Measurements from ENCODE around the gene MGAT5. TPM values are rescaled to one million over a fixed set of nuclear protein-coding genes. Genes with fewer than 3 reads are reported as not detected.

Gene MGAT5
- total RNA-seq, 4 donors from 2014 or later, result 32.4 to 65.9 (median 46.6) TPM

GRCh38 chr2:134323777-134324176 lies 69.9 kb downstream of the MGAT5 start:
- Histone ChIP-seq H3K4me1 (peaks cover 2 to 29% (median 5%) of the 10 kb centered on the region in 3 donors), H3K27me3 (no peaks in the 10 kb centered on the region), H3K27ac (no peak overlapping the region), H3K9me3 (no peaks in the 10 kb centered on the region), H3K36me3 (peaks cover 0 to 13% of the 10 kb centered on the region in 2 donors), H3K4me3 (no peak overlapping the region)
- WGBS, 2 donors (ENCODE audit: low coverage in 1 of 2), result 79 to 83% methylated on average over 1 of the region's 1 CpG
- TF ChIP-seq POLR2AphosphoS5 (IDR thresholded peaks at IDR 0.05) (no peak), EP300 (IDR thresholded peaks at IDR 0.05) (no peak), CTCF (IDR thresholded peaks at IDR 0.05) (no peak), POLR2A (IDR thresholded peaks at IDR 0.05) (no peak)
- no peak for ATAC-seq

DNA sequence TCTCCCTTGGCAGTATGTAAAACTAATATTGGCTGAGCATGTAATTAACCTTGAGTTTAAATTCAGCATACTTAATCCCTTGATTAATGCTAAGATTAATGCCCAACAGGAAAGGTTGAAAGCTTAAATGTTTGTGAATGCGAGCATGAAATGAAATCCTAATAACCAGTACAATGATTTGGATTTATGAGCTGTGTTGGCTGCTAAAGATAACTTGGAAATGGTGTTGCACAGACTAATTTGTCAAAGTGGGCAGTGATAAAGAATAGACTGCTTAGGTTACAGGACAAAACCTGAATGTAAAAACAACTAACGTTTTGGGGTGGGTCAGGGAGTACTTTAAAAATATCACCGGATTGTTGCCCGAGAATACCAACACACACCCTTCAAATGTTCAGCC lies 70.6 kb downstream of the MGAT5 start:
- Histone ChIP-seq H3K9me3 (no peaks in the 10 kb centered on the region), H3K27ac (peak overlapping the region in 1 of 4 donors; percentile 18), H3K4me1 (peaks cover 2 to 29% (median 5%) of the 10 kb centered on the region in 3 donors), H3K27me3 (no peaks in the 10 kb centered on the region), H3K4me3 (no peak overlapping the region), H3K36me3 (peaks cover 0 to 13% of the 10 kb centered on the region in 2 donors)
- 25 to 37% methylated on average over 4 of the region's 4 CpGs for WGBS, 2 donors (ENCODE audit: low coverage in 1 of 2)
- no peak for ATAC-seq
- TF ChIP-seq POLR2AphosphoS5 (IDR thresholded peaks at IDR 0.05) (no peak), CTCF (IDR thresholded peaks at IDR 0.05) (no peak), EP300 (IDR thresholded peaks at IDR 0.05) (no peak), POLR2A (IDR thresholded peaks at IDR 0.05) (no peak)

DNA sequence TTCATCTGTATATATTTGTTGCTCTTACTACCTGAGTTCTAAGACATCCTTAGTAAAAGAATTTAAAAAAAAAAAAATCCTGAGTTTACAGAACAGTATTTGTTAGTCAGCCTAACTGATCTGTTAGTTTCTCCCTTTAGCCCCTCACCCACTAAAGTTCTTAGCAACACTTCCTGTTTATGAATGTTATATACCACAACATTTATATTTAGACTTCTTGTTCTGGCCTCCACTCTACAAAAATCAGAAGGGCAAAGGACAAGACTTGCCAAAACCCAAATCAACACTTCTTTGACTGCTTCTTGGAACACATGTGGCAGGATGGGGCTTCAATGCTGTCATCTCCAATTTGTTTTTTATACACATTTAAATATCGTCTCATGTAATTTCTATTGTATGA lies 71.1 kb downstream of the MGAT5 start:
- no peak overlapping the region for H3K4me3 ChIP-seq
- H3K27me3 ChIP-seq, result no peaks in the 10 kb centered on the region
- ATAC-seq, result no peak
- TF ChIP-seq EP300 (IDR thresholded peaks at IDR 0.05), result no peak
- no peak for TF ChIP-seq POLR2A (IDR thresholded peaks at IDR 0.05)
- no peak for TF ChIP-seq CTCF (IDR thresholded peaks at IDR 0.05)
- no peak for TF ChIP-seq POLR2AphosphoS5 (IDR thresholded peaks at IDR 0.05)
- H3K9me3 ChIP-seq, result no peaks in the 10 kb centered on the region
- peaks cover 2 to 29% (median 5%) of the 10 kb centered on the region in 3 donors for H3K4me1 ChIP-seq
- 29 to 46% methylated on average over 1 of the region's 1 CpG for WGBS, 2 donors (ENCODE audit: low coverage in 1 of 2)
- peak overlapping the region in 1 of 4 donors; percentile 18 for H3K27ac ChIP-seq
- H3K36me3 ChIP-seq, result peaks cover 0 to 13% of the 10 kb centered on the region in 2 donors

- TF ChIP-seq POLR2AphosphoS5 (IDR thresholded peaks at IDR 0.05), result peak; percentile 18
- no peak for TF ChIP-seq POLR2A (IDR thresholded peaks at IDR 0.05)
- no peak overlapping the region for H3K4me3 ChIP-seq
- peaks cover 2 to 29% (median 5%) of the 10 kb centered on the region in 3 donors for H3K4me1 ChIP-seq
- no peaks in the 10 kb centered on the region for H3K9me3 ChIP-seq
- no peak overlapping the region for H3K27ac ChIP-seq
- peaks cover 0 to 9% of the 10 kb centered on the region in 2 donors for H3K36me3 ChIP-seq
- 53 to 71% methylated on average over 1 of the region's 1 CpG for WGBS, 2 donors (ENCODE audit: low coverage in 1 of 2)
- H3K27me3 ChIP-seq, result no peaks in the 10 kb centered on the region
- ATAC-seq, result no peak
These were observed 71.8 kb downstream of the MGAT5 start for GRCh38 chr2:134325696-134326095.

GRCh38 chr2:134327367-134327766 lies 73.5 kb downstream of the MGAT5 start:
- Histone ChIP-seq H3K4me3 (no peak overlapping the region), H3K27me3 (no peaks in the 10 kb centered on the region), H3K4me1 (peaks cover 2 to 29% (median 5%) of the 10 kb centered on the region in 3 donors), H3K27ac (no peak overlapping the region), H3K36me3 (no peaks in the 10 kb centered on the region), H3K9me3 (no peaks in the 10 kb centered on the region)
- TF ChIP-seq CTCF (IDR thresholded peaks at IDR 0.05) (no peak), EP300 (IDR thresholded peaks at IDR 0.05) (no peak), POLR2AphosphoS5 (IDR thresholded peaks at IDR 0.05) (no peak), POLR2A (IDR thresholded peaks at IDR 0.05) (no peak)
- WGBS, 2 donors (ENCODE audit: low coverage in 1 of 2), result 83% methylated on average over 2 of the region's 2 CpGs; no CpG with 5 or more reads in 1 of the 2 donors
- peak; percentile 48 for ATAC-seq
